HG03460 (cell line): ENCODE results near the gene CHD5.
"Not testable (repeated sequence)": the region's sequence is repeated elsewhere in the genome, so short reads cannot be mapped to it uniquely, and the experiment has no call there.

Source experiments
- ATAC-seq: cut with Tn5 transposase; IDR thresholded peaks from one replicate; pipeline ENCODE4 v1.9.1; 2021; ENCODE audit not compliant: unreplicated experiment

Gene CHD5

GRCh38 chr1:6088956-6089355 lies 91.2 kb downstream of the CHD5 start:
- ATAC-seq: no peak

DNA sequence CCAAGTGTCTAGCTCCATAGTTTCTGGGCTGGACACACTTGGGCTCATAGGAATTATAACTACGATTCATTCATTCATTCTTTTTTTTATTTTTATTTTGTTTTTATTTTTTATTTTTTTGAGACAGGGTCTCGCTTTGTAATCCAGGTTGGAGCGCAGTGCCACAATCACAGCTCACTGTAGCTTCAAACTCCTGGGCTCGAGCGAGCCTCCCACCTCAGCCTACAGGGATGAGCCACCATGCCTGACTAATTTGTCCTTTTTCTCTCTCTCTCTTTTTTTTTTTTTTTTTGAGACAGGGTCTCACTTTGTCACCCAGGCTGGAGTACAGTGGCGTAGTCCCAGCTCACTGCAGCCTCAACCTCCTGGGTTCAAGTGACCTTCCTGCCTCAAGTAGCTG lies 92.2 kb downstream of the CHD5 start:
- no peak for ATAC-seq

- no peak for ATAC-seq
These were observed 92.7 kb downstream of the CHD5 start for GRCh38 chr1:6087377-6087772.

DNA sequence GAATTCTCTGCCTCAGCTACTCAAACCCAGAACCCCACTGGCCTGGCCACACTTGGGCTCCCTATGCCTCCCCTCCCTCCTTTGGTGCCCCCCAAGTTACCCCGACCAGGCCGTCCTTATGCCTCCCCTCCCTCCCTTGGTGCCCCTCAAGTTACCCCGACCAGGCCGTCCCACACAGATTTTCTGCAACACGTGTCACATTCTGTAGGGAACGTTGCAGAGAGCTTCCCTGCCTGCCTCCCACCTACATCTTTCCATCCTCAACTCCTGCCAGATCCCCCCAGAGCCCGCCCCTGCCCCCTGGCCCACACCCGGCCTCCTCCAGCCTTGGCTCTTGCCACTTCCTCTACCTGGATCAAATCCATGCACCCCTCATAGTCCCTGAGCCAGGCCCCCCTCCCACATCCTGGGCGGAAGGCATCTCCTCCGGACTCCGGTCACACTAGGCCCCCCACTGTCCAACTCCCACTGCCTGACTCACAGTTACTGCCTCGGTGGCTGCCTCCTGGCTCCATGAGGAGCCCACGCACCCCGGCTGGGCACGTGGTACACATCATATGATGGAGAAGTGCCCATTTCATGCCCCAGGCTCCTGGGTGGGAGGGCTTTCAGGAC lies 93.3 kb downstream of the CHD5 start:
- no peak for ATAC-seq

DNA sequence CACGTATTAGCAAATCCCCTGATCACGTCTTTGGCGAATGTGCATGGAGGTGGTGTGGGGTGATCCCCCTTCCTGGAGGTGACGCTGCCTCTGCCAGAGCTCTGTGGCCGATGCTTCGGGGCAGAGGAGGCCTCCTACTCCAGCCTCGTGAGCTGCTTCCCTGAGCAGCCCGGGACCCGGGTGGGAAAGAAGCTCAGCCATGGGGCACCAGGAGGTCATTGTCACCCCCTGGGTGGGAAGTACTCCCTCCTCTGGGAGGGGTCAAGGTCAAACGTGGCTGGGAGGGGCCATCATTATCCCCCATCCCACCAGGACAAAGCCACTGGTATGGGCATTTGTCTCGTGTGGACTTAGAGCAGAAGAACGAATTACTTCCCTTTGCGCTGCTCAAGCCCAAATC lies 93.8 kb downstream of the CHD5 start:
- no peak for ATAC-seq

DNA sequence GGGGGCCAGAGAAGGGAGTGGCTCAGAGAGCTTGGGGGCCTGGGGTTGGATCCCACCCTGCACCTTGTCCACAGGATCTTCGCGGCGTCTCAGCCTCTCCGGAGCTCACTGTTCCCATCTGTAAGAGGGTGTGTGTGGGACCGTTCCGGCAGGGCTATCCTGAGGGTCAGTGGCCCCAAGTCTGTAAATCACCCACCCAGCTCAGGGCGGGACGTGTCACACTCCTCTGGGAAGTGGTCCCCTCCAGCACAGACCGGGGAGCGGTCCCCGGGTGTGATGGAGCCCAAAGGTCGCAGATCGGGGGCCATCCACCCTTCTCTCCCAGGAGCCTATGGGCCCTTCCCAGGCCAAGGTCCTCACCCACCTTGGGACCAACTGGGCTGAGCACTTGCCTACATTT lies 94.5 kb downstream of the CHD5 start:
- ATAC-seq: no peak

- ATAC-seq: no peak
These were observed 95.2 kb downstream of the CHD5 start for GRCh38 chr1:6084781-6085495.

- ATAC-seq: no peak
These were observed 96.2 kb downstream of the CHD5 start for GRCh38 chr1:6083801-6084446.

DNA sequence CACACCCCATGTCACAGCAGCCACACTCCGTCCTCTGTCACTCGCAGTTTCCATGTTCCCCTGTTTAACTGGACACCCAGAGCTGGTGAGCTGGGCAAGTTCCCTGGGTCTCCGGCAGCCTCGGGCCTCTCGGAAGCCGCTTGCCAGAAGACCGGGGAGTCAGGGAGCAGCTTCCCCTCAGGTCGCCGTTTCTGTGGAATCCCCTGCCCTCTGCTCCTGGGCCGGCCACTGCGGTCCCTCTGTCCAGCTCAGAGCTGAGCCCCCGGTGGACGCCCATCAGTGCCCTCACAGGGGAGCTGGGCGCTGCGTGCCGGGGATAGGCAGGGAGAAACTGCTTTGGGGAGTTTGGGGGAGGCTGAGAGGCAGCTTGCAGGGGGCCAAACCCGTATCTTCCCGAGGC lies 96.7 kb downstream of the CHD5 start:
- ATAC-seq: no peak

GRCh38 chr1:6082430-6082971 lies 97.6 kb downstream of the CHD5 start:
- no peak for ATAC-seq

GRCh38 chr1:6081901-6082300 lies 98.2 kb downstream of the CHD5 start:
- ATAC-seq: no peak

DNA sequence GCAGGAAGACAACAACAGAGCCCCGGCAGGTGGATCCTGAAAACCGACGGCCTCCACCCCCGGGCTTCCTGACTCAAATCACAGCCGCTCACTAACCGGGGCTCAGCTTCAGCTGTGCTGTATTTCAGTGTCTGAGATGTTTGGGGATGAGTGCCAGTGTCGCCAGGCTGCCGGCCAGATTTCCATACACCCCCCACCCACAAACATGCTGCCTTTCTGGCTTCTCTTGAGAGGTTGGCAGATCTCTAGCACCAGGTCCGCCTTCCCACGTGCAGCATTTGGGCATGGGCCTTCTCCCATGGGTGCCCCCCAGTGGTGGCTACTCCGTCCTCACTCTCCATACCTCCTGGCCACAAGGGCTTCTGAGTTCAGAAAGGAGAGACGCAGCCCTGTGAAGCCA lies 99.7 kb downstream of the CHD5 start:
- no peak for ATAC-seq

DNA sequence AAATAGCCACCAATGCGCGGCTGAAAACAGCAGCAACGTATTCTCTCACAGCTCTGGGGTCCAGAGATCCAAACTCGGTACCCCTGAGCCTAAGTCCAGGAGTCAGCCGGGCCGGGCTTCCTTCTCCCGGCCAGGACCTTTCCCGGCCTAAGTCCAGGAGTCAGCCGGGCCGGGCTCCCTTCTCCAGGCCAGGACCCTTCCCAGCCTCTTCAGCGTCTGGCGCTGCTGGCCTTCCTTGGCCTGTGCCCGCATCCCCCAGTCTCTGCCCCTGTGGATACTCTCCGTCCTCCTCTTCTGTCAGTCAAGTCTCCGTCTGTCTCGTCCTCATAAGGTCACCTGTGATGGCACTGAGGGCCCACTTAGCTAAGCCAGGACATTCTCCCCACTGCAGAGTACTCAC lies 102.2 kb downstream of the CHD5 start:
- no peak for ATAC-seq

GRCh38 chr1:6077506-6077905 lies 102.6 kb downstream of the CHD5 start:
- no peak for ATAC-seq

DNA sequence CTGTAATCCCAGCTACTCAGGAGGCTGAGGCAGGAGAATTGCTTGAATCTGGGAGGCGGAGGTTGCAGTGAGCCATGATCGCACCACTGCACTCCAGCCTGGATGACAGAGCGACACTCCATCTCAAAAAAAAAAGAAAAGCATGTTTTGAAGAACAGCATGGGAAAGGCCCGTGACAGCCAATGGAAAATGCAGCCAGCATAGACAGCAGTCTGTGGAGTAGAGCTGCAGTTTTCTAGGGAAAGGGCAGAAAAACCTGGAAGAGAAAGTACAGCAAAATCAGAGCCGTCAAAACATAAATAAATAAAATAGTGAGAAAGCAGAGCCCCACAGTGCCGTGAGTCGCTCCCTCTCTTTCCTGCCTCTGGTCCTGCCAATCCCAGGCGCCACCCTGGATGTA lies 103.1 kb downstream of the CHD5 start:
- not testable (repeated sequence) for ATAC-seq

GRCh38 chr1:6075748-6076147 lies 104.4 kb downstream of the CHD5 start:
- no peak for ATAC-seq

GRCh38 chr1:6074192-6074901 lies 105.8 kb downstream of the CHD5 start:
- no peak for ATAC-seq

DNA sequence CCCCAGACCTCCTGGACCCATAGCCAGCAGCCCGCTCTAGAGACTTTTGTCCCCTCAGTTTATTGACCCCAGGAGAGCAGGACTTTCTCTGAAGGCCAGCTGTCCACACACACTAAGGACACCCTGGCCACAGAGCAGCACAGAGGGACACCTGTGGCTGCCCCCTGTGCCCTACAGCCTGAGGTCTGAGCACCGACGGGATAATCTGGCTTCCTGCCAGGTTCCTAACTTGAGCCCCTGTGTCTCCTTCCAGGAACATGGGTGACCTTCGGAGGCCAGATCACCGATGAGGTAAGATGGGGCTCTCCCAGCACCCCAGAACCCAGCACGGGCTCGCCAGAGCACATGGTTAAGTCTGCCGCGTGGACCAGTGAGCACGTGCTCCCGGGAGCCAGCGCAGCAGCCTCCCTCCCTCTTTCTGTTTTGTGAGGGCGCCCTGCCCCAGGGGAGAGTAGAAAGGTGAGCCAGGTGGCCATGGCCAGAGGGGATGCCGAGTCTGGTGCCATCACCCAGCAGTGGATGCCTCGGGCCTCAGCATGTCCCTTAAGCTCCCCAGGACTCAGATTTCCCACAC lies 106.6 kb downstream of the CHD5 start:
- no peak for ATAC-seq

DNA sequence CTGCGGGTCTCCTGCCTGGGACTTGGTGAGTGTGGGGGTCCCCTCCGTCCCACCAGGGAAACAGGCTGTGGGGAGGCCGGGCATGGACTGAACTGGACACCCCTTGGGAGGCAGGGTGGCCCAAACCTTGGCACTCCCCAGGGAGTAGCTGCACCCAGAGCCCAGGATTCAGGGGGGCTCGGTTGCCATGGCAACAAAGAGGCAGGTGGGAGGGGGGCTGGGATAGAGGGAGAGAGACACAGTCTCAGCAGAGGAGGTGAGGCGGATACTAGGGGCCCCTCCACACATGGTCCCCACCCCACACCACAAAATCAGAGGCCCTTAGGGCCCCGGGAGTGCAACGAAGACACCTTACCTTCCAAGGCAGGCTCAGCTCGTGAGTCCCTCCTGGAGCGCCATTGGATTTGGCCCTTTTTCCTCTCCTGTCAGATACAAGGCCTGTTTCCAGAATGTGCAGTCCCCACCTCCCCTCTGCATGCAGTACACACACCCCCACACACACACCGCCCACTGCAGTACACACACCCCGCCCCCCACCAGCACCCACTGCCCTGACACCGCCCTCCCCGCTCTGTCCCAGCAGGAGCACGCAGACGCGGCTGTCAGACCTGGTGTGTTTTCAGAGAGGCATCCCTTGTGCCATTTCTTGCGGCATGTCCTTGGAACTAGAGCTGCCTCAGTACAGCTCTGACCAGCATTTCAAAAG lies 107.2 kb downstream of the CHD5 start:
- no peak for ATAC-seq

GRCh38 chr1:6071219-6071618 lies 108.9 kb downstream of the CHD5 start:
- no peak for ATAC-seq
